Activated CD4-positive, alpha-beta T cell treated with anti-CD3 and anti-CD28 coated beads for 36 hours (primary cell): ENCODE measurements around the gene RO60. TPM values are rescaled to one million over a fixed set of nuclear protein-coding genes. Genes with fewer than 3 reads are reported as not detected.

Experiments
- ATAC-seq: fragments of 200-7000 bp; cut with Tn5 transposase; one replicate; pipeline ENCODE4 v1.10.0; 2021; ENCODE audit warnings: mild to moderate bottlenecking, moderate library complexity
- CTCF ChIA-PET: fragments of 350-600 bp; sonication (Branson Sonifier 250); formaldehyde crosslinking; loops from one replicate; lab custom pipeline; 2021; ENCODE audit warnings: antibody characterized with exemption; lab: Charles Lee
- POLR2A ChIA-PET: fragments of 350-600 bp; sonication (Branson Sonifier 250); formaldehyde crosslinking; loops from one replicate; lab custom pipeline; 2021; ENCODE audit warnings: antibody characterized with exemption, inconsistent platforms; lab: Charles Lee
- DNase-seq: peaks from one replicate; pipeline ENCODE4 v3.0.0-alpha.2; 2020
- H3K27ac Mint-ChIP-seq: one replicate; pipeline ENCODE4 v1.8.0; 2021; ENCODE audit warnings: mixed read lengths
- H3K27me3 Mint-ChIP-seq: one replicate; pipeline ENCODE4 v1.8.0; 2021; ENCODE audit warnings: mixed read lengths
- H3K36me3 Mint-ChIP-seq: one replicate; pipeline ENCODE4 v1.8.0; 2021; ENCODE audit warnings: low read depth, mixed read lengths
- H3K4me1 Mint-ChIP-seq: one replicate; pipeline ENCODE4 v1.8.0; 2021; ENCODE audit warnings: mixed read lengths
- H3K4me3 Mint-ChIP-seq: one replicate; pipeline ENCODE4 v1.8.0; 2021; ENCODE audit warnings: mild to moderate bottlenecking, moderate library complexity, mixed read lengths
- H3K9me3 Mint-ChIP-seq: one replicate; pipeline ENCODE4 v1.8.0; 2021; ENCODE audit warnings: low read depth, mixed read lengths
- intact Hi-C, 2 experiments: fragments of 100-400 bp; cut with DNase I in 1 of 2; cut with micrococcal nuclease in 1 of 2; formaldehyde crosslinking; loops; one replicate each; pipeline versions ENCODE4 v1.14.2 to v1.15.1; 2022 to 2024; cut with DNase I, micrococcal nuclease
- total RNA-seq, 2 experiments: library from RNA; stranded (reverse); gene quantifications; one replicate each; pipeline ENCODE4 v1.2.3, GENCODE V29; 2021

Gene RO60
- total RNA-seq, 2 experiments from 2014 or later = 45.4 to 57.3 TPM

GRCh38 chr1:193060938-193061337 lies 1.5 kb downstream of the RO60 start:
- CTCF ChIA-PET = no interaction called here
- intact Hi-C loops = loop anchor here in 1 of 2 experiments (1.0 to 5.0 kb wide), 3 partner anchors 9 to 1236 kb away; no protein-coding TSS in a partner anchor

GRCh38 chr1:193062698-193063463 lies 3.5 kb downstream of the RO60 start:
- Mint-ChIP-seq H3K4me3 (no peak overlapping the region), H3K4me1 (peaks cover 60% of the 10 kb centered on the region), H3K27me3 (no peaks in the 10 kb centered on the region), H3K36me3 (peaks cover 31% of the 10 kb centered on the region), H3K9me3 (peaks cover 8% of the 10 kb centered on the region), H3K27ac (peak overlapping the region; percentile 19)
- ATAC-seq = no peak
- DNase-seq = no peak
- POLR2A ChIA-PET = no interaction called here
- intact Hi-C loops = loop anchor here in 1 of 2 experiments (5.0 kb wide), 1 partner anchor 1234 kb away; no protein-coding TSS in a partner anchor
- CTCF ChIA-PET = interaction anchor here (0.7 to 1.1 kb wide), 3 partner anchors 31 to 256 kb away, joined by 3 to 5 read pairs (median 3); no protein-coding TSS in a partner anchor

More at GRCh38 chr1:193060938-193061337, 1.5 kb downstream of the RO60 start:
- no peak for ATAC-seq
- POLR2A ChIA-PET = no interaction called here
- Mint-ChIP-seq H3K4me3 (peak overlapping the region; percentile 90), H3K9me3 (peaks cover 5% of the 10 kb centered on the region), H3K27ac (peak overlapping the region; percentile 86), H3K27me3 (no peaks in the 10 kb centered on the region), H3K4me1 (peaks cover 59% of the 10 kb centered on the region), H3K36me3 (peaks cover 41% of the 10 kb centered on the region)
- peak; percentile 33 for DNase-seq

GRCh38 chr1:193065954-193066353 lies 6.5 kb downstream of the RO60 start:
- intact Hi-C loops = no loop called here
- ChIA-PET POLR2A (no interaction called here), CTCF (interaction anchor here (0.9 to 1.2 kb wide), 2 partner anchors 28 to 36 kb away, joined by 3 read pairs; no protein-coding TSS in a partner anchor)
- no peaks in the 10 kb centered on the region for H3K27me3 Mint-ChIP-seq
- H3K9me3 Mint-ChIP-seq = peaks cover 8% of the 10 kb centered on the region
- H3K27ac Mint-ChIP-seq = no peak overlapping the region
- ATAC-seq (no peak), DNase-seq (no peak)
- H3K36me3 Mint-ChIP-seq = peaks cover 23% of the 10 kb centered on the region
- peaks cover 76% of the 10 kb centered on the region for H3K4me1 Mint-ChIP-seq
- no peak overlapping the region for H3K4me3 Mint-ChIP-seq

GRCh38 chr1:193066606-193067005 lies 7.2 kb downstream of the RO60 start:
- H3K4me1 Mint-ChIP-seq = peaks cover 74% of the 10 kb centered on the region
- DNase-seq (no peak), ATAC-seq (no peak)
- H3K27ac Mint-ChIP-seq = peak overlapping the region; percentile 40
- ChIA-PET POLR2A (no interaction called here), CTCF (interaction anchor here (0.9 to 1.2 kb wide), 2 partner anchors 27 to 35 kb away, joined by 3 read pairs; no protein-coding TSS in a partner anchor)
- H3K4me3 Mint-ChIP-seq = no peak overlapping the region
- H3K9me3 Mint-ChIP-seq = peaks cover 8% of the 10 kb centered on the region
- peaks cover 22% of the 10 kb centered on the region for H3K36me3 Mint-ChIP-seq
- no peaks in the 10 kb centered on the region for H3K27me3 Mint-ChIP-seq
- intact Hi-C loops = no loop called here

- peaks cover 17% of the 10 kb centered on the region for H3K36me3 Mint-ChIP-seq
- DNase-seq = no peak
- ATAC-seq = no peak
- peak overlapping the region; percentile 53 for H3K27ac Mint-ChIP-seq
- peaks cover 3% of the 10 kb centered on the region for H3K9me3 Mint-ChIP-seq
- H3K4me1 Mint-ChIP-seq = peaks cover 67% of the 10 kb centered on the region
- H3K4me3 Mint-ChIP-seq = no peak overlapping the region
- POLR2A ChIA-PET = no interaction called here
- CTCF ChIA-PET = interaction anchor here (0.7 to 1.0 kb wide), 2 partner anchors 9 to 113 kb away, joined by 3 to 4 read pairs; partner anchors contain the start of gene UCHL5
- H3K27me3 Mint-ChIP-seq = no peaks in the 10 kb centered on the region
- intact Hi-C loops = no loop called here
These were observed 8.6 kb downstream of the RO60 start for GRCh38 chr1:193068013-193068412.

- Mint-ChIP-seq H3K9me3 (peaks cover 3% of the 10 kb centered on the region), H3K27ac (peak overlapping the region; percentile 40), H3K36me3 (peaks cover 19% of the 10 kb centered on the region), H3K4me3 (no peak overlapping the region), H3K4me1 (peaks cover 54% of the 10 kb centered on the region), H3K27me3 (no peaks in the 10 kb centered on the region)
- no peak for ATAC-seq
- DNase-seq = no peak
- CTCF ChIA-PET = interaction anchor here (1.2 kb wide), 1 partner anchor 50 kb away, joined by 3 read pairs; no protein-coding TSS in a partner anchor
- intact Hi-C loops = loop anchor here in 1 of 2 experiments (1.0 to 2.0 kb wide), 2 partner anchors 10 to 51 kb away; no protein-coding TSS in a partner anchor
- POLR2A ChIA-PET = interaction anchor here (0.5 kb wide), 1 partner anchor 676 kb away, joined by 3 read pairs; no protein-coding TSS in a partner anchor
These were observed 10.5 kb downstream of the RO60 start for GRCh38 chr1:193069748-193070385.

GRCh38 chr1:193070386-193070753 lies 11.0 kb downstream of the RO60 start:
- ATAC-seq (no peak), DNase-seq (no peak)
- peaks cover 50% of the 10 kb centered on the region for H3K4me1 Mint-ChIP-seq
- H3K27ac Mint-ChIP-seq = peak overlapping the region; percentile 40
- H3K36me3 Mint-ChIP-seq = peaks cover 19% of the 10 kb centered on the region
- ChIA-PET POLR2A (no interaction called here), CTCF (interaction anchor here (1.1 to 1.2 kb wide), 2 partner anchors 17 to 49 kb away, joined by 3 to 4 read pairs; no protein-coding TSS in a partner anchor)
- H3K9me3 Mint-ChIP-seq = peaks cover 3% of the 10 kb centered on the region
- intact Hi-C loops = loop anchor here in 1 of 2 experiments (1.0 to 2.0 kb wide), 2 partner anchors 10 to 50 kb away; no protein-coding TSS in a partner anchor
- H3K4me3 Mint-ChIP-seq = no peak overlapping the region
- H3K27me3 Mint-ChIP-seq = no peaks in the 10 kb centered on the region

GRCh38 chr1:193070942-193071341 lies 11.5 kb downstream of the RO60 start:
- DNase-seq = peak; percentile 34
- peaks cover 23% of the 10 kb centered on the region for H3K36me3 Mint-ChIP-seq
- intact Hi-C loops = loop anchor here in 1 of 2 experiments (1.0 to 2.0 kb wide), 2 partner anchors 11 to 50 kb away; no protein-coding TSS in a partner anchor

GRCh38 chr1:193077991-193078390 lies 18.6 kb downstream of the RO60 start:
- ATAC-seq (no peak), DNase-seq (no peak)
- H3K36me3 Mint-ChIP-seq = peaks cover 53% of the 10 kb centered on the region
- intact Hi-C loops = no loop called here
- H3K27me3 Mint-ChIP-seq = no peaks in the 10 kb centered on the region
- no peak overlapping the region for H3K4me3 Mint-ChIP-seq
- CTCF ChIA-PET = interaction anchor here (0.9 kb wide), 1 partner anchor 64 kb away, joined by 3 read pairs; no protein-coding TSS in a partner anchor
- H3K4me1 Mint-ChIP-seq = peaks cover 2% of the 10 kb centered on the region
- no peaks in the 10 kb centered on the region for H3K9me3 Mint-ChIP-seq
- no peak overlapping the region for H3K27ac Mint-ChIP-seq
- POLR2A ChIA-PET = no interaction called here

More at GRCh38 chr1:193070942-193071341, 11.5 kb downstream of the RO60 start:
- ChIA-PET CTCF (interaction anchor here (1.1 kb wide), 1 partner anchor 16 kb away, joined by 4 read pairs; no protein-coding TSS in a partner anchor), POLR2A (no interaction called here)
- H3K27me3 Mint-ChIP-seq = no peaks in the 10 kb centered on the region
- H3K9me3 Mint-ChIP-seq = peaks cover 3% of the 10 kb centered on the region
- no peak overlapping the region for H3K27ac Mint-ChIP-seq
- peaks cover 44% of the 10 kb centered on the region for H3K4me1 Mint-ChIP-seq
- no peak overlapping the region for H3K4me3 Mint-ChIP-seq
- peak; percentile 88 for ATAC-seq

- H3K4me1 Mint-ChIP-seq = peaks cover 1% of the 10 kb centered on the region
- H3K4me3 Mint-ChIP-seq = no peak overlapping the region
- no peaks in the 10 kb centered on the region for H3K9me3 Mint-ChIP-seq
- H3K27ac Mint-ChIP-seq = no peak overlapping the region
- ChIA-PET POLR2A (no interaction called here), CTCF (no interaction called here)
- intact Hi-C loops = no loop called here
- no peaks in the 10 kb centered on the region for H3K27me3 Mint-ChIP-seq
- no peak for DNase-seq
- H3K36me3 Mint-ChIP-seq = peaks cover 57% of the 10 kb centered on the region
- no peak for ATAC-seq
These were observed 19.8 kb downstream of the RO60 start for GRCh38 chr1:193079187-193079586.
